ENCODE data around the gene CD300A.

DNA sequence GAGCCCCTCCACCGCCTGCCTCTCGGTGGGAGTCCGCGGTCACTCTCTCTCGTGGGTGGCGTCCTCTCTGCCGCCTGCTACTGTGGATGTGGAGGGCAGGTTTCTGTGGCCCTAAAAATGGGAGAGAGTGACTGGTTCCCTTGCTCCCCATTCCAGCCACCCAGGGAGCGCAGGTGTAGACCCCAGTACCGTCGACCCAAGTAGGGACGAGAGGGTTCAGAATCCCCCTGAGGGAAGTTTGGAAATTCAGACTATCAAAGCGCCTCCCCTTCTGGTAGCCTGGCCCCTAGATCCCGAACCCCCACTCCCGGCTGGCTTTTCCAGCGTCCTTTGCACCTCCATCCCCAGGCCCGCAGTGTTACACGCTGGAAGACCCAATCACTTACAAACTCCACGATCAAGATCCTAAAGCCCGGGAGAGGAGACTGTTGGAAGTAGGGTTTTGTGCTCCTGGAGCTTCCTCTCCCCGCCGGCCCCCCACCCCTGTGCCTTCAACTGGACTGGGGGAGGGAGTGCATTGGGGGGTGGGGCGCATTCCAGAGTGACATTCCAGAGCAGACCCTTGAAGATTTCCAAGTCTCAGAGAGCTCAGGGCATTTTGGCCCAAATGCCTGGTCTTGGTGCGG, 33.6 kb upstream of the CD300A start:
- TF ChIP-seq, protein P1, sequence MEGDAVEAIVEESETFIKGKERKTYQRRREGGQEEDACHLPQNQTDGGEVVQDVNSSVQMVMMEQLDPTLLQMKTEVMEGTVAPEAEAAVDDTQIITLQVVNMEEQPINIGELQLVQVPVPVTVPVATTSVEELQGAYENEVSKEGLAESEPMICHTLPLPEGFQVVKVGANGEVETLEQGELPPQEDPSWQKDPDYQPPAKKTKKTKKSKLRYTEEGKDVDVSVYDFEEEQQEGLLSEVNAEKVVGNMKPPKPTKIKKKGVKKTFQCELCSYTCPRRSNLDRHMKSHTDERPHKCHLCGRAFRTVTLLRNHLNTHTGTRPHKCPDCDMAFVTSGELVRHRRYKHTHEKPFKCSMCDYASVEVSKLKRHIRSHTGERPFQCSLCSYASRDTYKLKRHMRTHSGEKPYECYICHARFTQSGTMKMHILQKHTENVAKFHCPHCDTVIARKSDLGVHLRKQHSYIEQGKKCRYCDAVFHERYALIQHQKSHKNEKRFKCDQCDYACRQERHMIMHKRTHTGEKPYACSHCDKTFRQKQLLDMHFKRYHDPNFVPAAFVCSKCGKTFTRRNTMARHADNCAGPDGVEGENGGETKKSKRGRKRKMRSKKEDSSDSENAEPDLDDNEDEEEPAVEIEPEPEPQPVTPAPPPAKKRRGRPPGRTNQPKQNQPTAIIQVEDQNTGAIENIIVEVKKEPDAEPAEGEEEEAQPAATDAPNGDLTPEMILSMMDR (IDR thresholded peaks at IDR 0.05): no peak
- no peak for TF ChIP-seq POLR2AphosphoS5 (IDR thresholded peaks at IDR 0.05)
- no peak for TF ChIP-seq POLR2A (IDR thresholded peaks at IDR 0.05; ENCODE audit: low read depth)
- TF ChIP-seq EP300 (IDR thresholded peaks at IDR 0.05): no peak

Measured in esophagus muscularis mucosa (tissue), 4 donors.